WTC11 (cell line): ENCODE measurements around the gene HIC1. TPM values are rescaled to one million over a fixed set of nuclear protein-coding genes. Genes with fewer than 3 reads are reported as not detected.

ENCODE experiments used
- ATAC-seq: fragments of 200-7000 bp; cut with Tn5 transposase; 2 replicates; pipeline ENCODE4 v1.10.0; 2021; ENCODE audit warnings: mild to moderate bottlenecking, moderate library complexity
- CTCF ChIA-PET: fragments of 300-600 bp; sonication (Branson Sonifier 250); formaldehyde crosslinking; loops from one replicate; lab custom pipeline; 2021; ENCODE audit warnings: antibody characterized with exemption; lab: Charles Lee
- POLR2A ChIA-PET: fragments of 350-600 bp; sonication (Branson Sonifier 250); formaldehyde crosslinking; loops from one replicate; lab custom pipeline; 2021; ENCODE audit warnings: antibody characterized with exemption; lab: Charles Lee
- DNase-seq: peaks from one replicate; pipeline ENCODE4 v3.0.0; 2021; ENCODE audit warnings: low spot score
- H3K27ac Mint-ChIP-seq: 2 replicates; pipeline ENCODE4 v1.8.0; 2021; ENCODE audit warnings: mixed read lengths
- H3K27me3 Mint-ChIP-seq: 2 replicates; pipeline ENCODE4 v1.8.0; 2021; ENCODE audit warnings: low read depth, mild to moderate bottlenecking, moderate library complexity, mixed read lengths
- H3K36me3 Mint-ChIP-seq: 2 replicates; pipeline ENCODE4 v1.8.0; 2021; ENCODE audit warnings: mixed read lengths
- H3K4me1 Mint-ChIP-seq: 2 replicates; pipeline ENCODE4 v1.8.0; 2022; ENCODE audit warnings: mixed read lengths
- H3K4me3 Mint-ChIP-seq: 2 replicates; pipeline ENCODE4 v1.8.0; 2021; ENCODE audit warnings: mild to moderate bottlenecking, moderate library complexity, mixed read lengths
- H3K9me3 Mint-ChIP-seq: 2 replicates; pipeline ENCODE4 v1.8.0; 2021; ENCODE audit warnings: mixed read lengths
- ELF4 ChIP-seq: sonication (generic); formaldehyde crosslinking; IDR thresholded peaks from 2 replicates; pipeline ENCODE4 v1.8.1; 2022; ENCODE audit warnings: low read depth, mild to moderate bottlenecking, moderate library complexity, missing genetic modification reagents
- ETV6 ChIP-seq: sonication (generic); formaldehyde crosslinking; IDR thresholded peaks from 2 replicates; pipeline ENCODE4 v1.8.1; 2022; ENCODE audit warnings: mild to moderate bottlenecking, missing genetic modification reagents
- GABPB1 ChIP-seq: sonication (generic); formaldehyde crosslinking; IDR thresholded peaks from 2 replicates; pipeline ENCODE4 v1.8.1; 2023; ENCODE audit warnings: mild to moderate bottlenecking, missing genetic modification reagents
- GRHL2 ChIP-seq: fragments of 250-450 bp; sonication (Bioruptor Pico); IDR thresholded peaks from 2 replicates; pipeline ENCODE4 v1.8.0; 2022; ENCODE audit warnings: mild to moderate bottlenecking, moderate library complexity; ENCODE audit not compliant: insufficient replicate concordance, severe bottlenecking
- IRF2 ChIP-seq: sonication (generic); formaldehyde crosslinking; IDR thresholded peaks from 2 replicates; pipeline ENCODE4 v1.8.0; 2022; ENCODE audit warnings: low read depth, missing genetic modification reagents, borderline replicate concordance
- JUN ChIP-seq: sonication (generic); formaldehyde crosslinking; IDR thresholded peaks from 2 replicates; pipeline ENCODE4 v1.8.0; 2023; ENCODE audit warnings: mild to moderate bottlenecking, missing genetic modification reagents
- NFATC4 ChIP-seq: fragments of 250-450 bp; sonication (Bioruptor Pico); IDR thresholded peaks from 2 replicates; pipeline ENCODE4 v1.9.0; 2021; ENCODE audit warnings: mild to moderate bottlenecking
- PRRX2 ChIP-seq: fragments of 250-450 bp; sonication (Bioruptor Pico); IDR thresholded peaks from 2 replicates; pipeline ENCODE4 v1.8.0; 2021; ENCODE audit warnings: mild to moderate bottlenecking
- RORB ChIP-seq: fragments of 250-450 bp; sonication (Bioruptor Pico); IDR thresholded peaks from 2 replicates; pipeline ENCODE4 v1.9.0; 2021; ENCODE audit warnings: mild to moderate bottlenecking
- SMAD3 ChIP-seq: sonication (generic); formaldehyde crosslinking; IDR thresholded peaks from 2 replicates; pipeline ENCODE4 v1.8.0; 2022; ENCODE audit warnings: missing genetic modification reagents, mild to moderate bottlenecking, borderline replicate concordance
- SMAD4 ChIP-seq: sonication (generic); formaldehyde crosslinking; IDR thresholded peaks from 2 replicates; pipeline ENCODE4 v1.8.0; 2022; ENCODE audit warnings: mild to moderate bottlenecking, missing genetic modification reagents
- SOX15 ChIP-seq: fragments of 250-450 bp; sonication (Bioruptor Pico); IDR thresholded peaks from 2 replicates; pipeline ENCODE4 v1.9.0; 2021; ENCODE audit warnings: mild to moderate bottlenecking
- TCF7 ChIP-seq: sonication (generic); formaldehyde crosslinking; IDR thresholded peaks from 2 replicates; pipeline ENCODE4 v1.8.0; 2022; ENCODE audit warnings: mild to moderate bottlenecking, low read depth, missing genetic modification reagents, moderate library complexity
- ZBTB21 ChIP-seq: sonication (generic); formaldehyde crosslinking; IDR thresholded peaks from 2 replicates; pipeline ENCODE4 v1.8.1; 2023; ENCODE audit warnings: mild to moderate bottlenecking, missing genetic modification reagents, borderline replicate concordance
- ZNF232 ChIP-seq: sonication (generic); formaldehyde crosslinking; IDR thresholded peaks from 2 replicates; pipeline ENCODE4 v1.8.0; 2022; ENCODE audit warnings: mild to moderate bottlenecking, missing genetic modification reagents
- ZNF416 ChIP-seq: fragments of 250-450 bp; sonication (Bioruptor Pico); IDR thresholded peaks from 2 replicates; pipeline ENCODE4 v1.9.0; 2021; ENCODE audit warnings: mild to moderate bottlenecking, inconsistent platforms
- total RNA-seq: library from RNA; stranded (reverse); gene quantifications from 3 replicates; pipeline ENCODE4 v1.2.3, GENCODE V29; 2021
- TF ChIP-seq, protein P1 (sequence below): sonication (generic); formaldehyde crosslinking; IDR thresholded peaks from 2 replicates; pipeline ENCODE4 v1.8.1; 2022; ENCODE audit warnings: low read depth, missing genetic modification reagents, borderline replicate concordance
- TF ChIP-seq, protein P2 (sequence below): sonication (generic); formaldehyde crosslinking; IDR thresholded peaks from 2 replicates; pipeline ENCODE4 v1.8.1; 2023; ENCODE audit warnings: mild to moderate bottlenecking, moderate library complexity, missing genetic modification reagents
- TF ChIP-seq, protein P3 (sequence below): sonication (generic); formaldehyde crosslinking; IDR thresholded peaks from 2 replicates; pipeline ENCODE4 v1.8.0; 2022; ENCODE audit warnings: mild to moderate bottlenecking, missing genetic modification reagents
- TF ChIP-seq, protein P4 (sequence below): sonication (generic); formaldehyde crosslinking; conservative IDR thresholded peaks from 2 replicates; pipeline ENCODE4 v1.8.1; 2022; ENCODE audit warnings: mild to moderate bottlenecking, missing genetic modification reagents
- TF ChIP-seq, protein P5 (sequence below): fragments of 250-450 bp; sonication (Bioruptor Pico); conservative IDR thresholded peaks from 2 replicates; pipeline ENCODE4 v1.9.0; 2021; ENCODE audit warnings: mild to moderate bottlenecking
- TF ChIP-seq, protein P6 (sequence below): fragments of 250-450 bp; sonication (Bioruptor Pico); IDR thresholded peaks from 2 replicates; pipeline ENCODE4 v2.1.2; 2022; ENCODE audit warnings: mild to moderate bottlenecking, moderate library complexity
- TF ChIP-seq, protein P7 (sequence below): fragments of 250-450 bp; sonication (Bioruptor Pico); IDR thresholded peaks from 2 replicates; pipeline ENCODE4 v1.9.0; 2021; ENCODE audit warnings: mild to moderate bottlenecking

Gene HIC1
- total RNA-seq, 1 experiment from 2014 or later = 0.37 TPM

DNA sequence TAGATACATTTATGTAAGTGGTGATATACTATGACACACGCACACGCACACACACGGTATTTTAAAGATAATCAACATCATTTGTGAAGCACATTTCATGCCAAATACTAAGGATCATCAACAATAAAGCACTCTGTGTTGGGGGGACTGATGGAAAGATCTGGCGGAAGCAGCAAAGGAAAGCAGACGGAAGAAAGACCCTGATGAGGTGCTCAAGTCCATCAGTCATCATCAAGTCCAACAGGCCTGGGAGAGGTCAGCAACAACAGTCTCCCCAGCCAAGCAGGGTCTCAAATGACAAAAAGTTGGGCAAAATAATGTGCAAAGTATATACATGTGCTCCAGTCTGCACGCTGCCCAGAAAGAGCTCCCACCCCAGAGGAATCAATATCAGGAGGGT, 55.5 kb downstream of the HIC1 start (continued):
- TF ChIP-seq, protein P1, sequence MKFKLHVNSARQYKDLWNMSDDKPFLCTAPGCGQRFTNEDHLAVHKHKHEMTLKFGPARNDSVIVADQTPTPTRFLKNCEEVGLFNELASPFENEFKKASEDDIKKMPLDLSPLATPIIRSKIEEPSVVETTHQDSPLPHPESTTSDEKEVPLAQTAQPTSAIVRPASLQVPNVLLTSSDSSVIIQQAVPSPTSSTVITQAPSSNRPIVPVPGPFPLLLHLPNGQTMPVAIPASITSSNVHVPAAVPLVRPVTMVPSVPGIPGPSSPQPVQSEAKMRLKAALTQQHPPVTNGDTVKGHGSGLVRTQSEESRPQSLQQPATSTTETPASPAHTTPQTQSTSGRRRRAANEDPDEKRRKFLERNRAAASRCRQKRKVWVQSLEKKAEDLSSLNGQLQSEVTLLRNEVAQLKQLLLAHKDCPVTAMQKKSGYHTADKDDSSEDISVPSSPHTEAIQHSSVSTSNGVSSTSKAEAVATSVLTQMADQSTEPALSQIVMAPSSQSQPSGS (CRISPR knock-in tag) = no peak
- TF ChIP-seq, protein P2, sequence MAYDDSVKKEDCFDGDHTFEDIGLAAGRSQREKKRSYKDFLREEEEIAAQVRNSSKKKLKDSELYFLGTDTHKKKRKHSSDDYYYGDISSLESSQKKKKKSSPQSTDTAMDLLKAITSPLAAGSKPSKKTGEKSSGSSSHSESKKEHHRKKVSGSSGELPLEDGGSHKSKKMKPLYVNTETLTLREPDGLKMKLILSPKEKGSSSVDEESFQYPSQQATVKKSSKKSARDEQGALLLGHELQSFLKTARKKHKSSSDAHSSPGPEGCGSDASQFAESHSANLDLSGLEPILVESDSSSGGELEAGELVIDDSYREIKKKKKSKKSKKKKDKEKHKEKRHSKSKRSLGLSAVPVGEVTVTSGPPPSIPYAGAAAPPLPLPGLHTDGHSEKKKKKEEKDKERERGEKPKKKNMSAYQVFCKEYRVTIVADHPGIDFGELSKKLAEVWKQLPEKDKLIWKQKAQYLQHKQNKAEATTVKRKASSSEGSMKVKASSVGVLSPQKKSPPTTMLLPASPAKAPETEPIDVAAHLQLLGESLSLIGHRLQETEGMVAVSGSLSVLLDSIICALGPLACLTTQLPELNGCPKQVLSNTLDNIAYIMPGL = no peak
- TF ChIP-seq GRHL2 (CRISPR knock-in tag) (no peak), TCF7 (CRISPR knock-in tag) (no peak), ELF4 (CRISPR knock-in tag) (no peak), SMAD3 (CRISPR knock-in tag) (no peak)

DNA sequence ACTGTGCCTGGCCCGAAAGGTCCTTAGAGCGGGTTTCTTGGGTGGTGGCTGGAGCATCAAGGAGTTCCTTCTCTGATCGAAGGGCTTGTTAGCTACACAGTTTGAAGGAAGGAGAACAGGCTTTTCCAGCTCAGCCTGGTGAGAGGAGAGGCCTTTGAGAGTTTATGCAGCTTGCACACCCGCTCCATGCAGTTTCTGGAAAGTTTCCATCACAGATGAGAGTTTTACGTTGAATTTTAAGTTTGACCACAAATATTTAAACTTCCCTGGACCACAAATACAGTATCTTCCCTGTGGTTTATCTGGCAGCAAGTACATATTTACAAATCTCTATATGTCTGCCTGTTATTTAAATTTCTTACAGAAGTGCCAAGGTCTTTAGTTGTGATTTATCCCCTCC, 56.8 kb downstream of the HIC1 start:
- Mint-ChIP-seq H3K27ac (peak overlapping the region; percentile 26; the same call in 1 of the 2 replicates), H3K27me3 (no peaks in the 10 kb centered on the region), H3K4me1 (peaks cover 5% of the 10 kb centered on the region), H3K36me3 (no peaks in the 10 kb centered on the region), H3K9me3 (no peaks in the 10 kb centered on the region), H3K4me3 (no peak overlapping the region)
- no peak for TF ChIP-seq SMAD4 (CRISPR knock-in tag)
- no peak for TF ChIP-seq ZNF232 (CRISPR knock-in tag)
- TF ChIP-seq JUN (CRISPR knock-in tag) = no peak
- TF ChIP-seq, protein P3, sequence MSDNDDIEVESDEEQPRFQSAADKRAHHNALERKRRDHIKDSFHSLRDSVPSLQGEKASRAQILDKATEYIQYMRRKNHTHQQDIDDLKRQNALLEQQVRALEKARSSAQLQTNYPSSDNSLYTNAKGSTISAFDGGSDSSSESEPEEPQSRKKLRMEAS (CRISPR knock-in tag) = no peak
- TF ChIP-seq SMAD3 (CRISPR knock-in tag) = no peak
- TF ChIP-seq, protein P4, sequence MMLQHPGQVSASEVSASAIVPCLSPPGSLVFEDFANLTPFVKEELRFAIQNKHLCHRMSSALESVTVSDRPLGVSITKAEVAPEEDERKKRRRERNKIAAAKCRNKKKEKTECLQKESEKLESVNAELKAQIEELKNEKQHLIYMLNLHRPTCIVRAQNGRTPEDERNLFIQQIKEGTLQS (CRISPR knock-in tag) = no peak
- TF ChIP-seq RORB = no peak
- TF ChIP-seq, protein P5, sequence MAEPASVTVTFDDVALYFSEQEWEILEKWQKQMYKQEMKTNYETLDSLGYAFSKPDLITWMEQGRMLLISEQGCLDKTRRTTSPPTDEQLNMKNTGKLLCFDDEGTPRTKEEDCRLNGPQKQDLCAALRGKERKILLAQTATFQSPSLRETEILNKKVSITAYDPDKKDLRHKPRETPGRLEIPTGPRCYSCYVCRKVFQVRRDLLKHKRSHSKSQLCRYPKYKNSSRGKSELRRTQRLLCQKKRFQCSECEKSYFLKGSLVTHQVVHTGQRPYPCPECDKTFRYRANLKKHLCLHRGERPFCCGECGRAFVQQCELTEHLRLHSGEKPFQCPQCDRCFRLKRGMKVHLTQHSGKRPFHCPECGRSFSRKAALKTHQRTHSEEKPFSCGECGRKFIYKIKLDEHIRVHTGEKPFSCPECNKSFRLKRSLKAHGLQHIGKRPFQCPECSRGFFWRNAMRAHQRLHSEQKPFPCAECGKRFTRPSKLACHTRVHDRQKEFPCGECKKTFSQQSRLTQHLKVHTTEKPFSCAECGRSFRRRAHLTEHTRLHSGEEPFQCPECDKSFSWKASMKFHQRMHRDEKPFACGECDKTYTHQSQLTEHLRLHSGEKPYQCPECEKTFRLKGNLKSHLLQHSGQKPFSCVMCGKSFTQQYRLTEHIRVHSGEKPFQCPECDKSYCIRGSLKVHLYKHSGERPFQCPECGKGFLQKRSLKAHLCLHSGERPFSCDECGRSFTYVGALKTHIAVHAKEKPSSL (CRISPR knock-in tag) = no peak
- no peak for TF ChIP-seq ZBTB21
- no peak for TF ChIP-seq NFATC4 (CRISPR knock-in tag)
- TF ChIP-seq GABPB1 = no peak
- TF ChIP-seq, protein P1 (CRISPR knock-in tag) = no peak
- TF ChIP-seq PRRX2 (CRISPR knock-in tag) = no peak
- no peak for TF ChIP-seq ZNF416 (CRISPR knock-in tag)
- no peak for TF ChIP-seq ETV6
- no peak for TF ChIP-seq SOX15
- TF ChIP-seq, protein P6, sequence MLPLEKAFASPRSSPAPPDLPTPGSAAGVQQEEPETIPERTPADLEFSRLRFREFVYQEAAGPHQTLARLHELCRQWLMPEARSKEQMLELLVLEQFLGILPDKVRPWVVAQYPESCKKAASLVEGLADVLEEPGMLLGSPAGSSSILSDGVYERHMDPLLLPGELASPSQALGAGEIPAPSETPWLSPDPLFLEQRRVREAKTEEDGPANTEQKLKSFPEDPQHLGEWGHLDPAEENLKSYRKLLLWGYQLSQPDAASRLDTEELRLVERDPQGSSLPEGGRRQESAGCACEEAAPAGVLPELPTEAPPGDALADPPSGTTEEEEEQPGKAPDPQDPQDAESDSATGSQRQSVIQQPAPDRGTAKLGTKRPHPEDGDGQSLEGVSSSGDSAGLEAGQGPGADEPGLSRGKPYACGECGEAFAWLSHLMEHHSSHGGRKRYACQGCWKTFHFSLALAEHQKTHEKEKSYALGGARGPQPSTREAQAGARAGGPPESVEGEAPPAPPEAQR (CRISPR knock-in tag) = no peak
- TF ChIP-seq, protein P7, sequence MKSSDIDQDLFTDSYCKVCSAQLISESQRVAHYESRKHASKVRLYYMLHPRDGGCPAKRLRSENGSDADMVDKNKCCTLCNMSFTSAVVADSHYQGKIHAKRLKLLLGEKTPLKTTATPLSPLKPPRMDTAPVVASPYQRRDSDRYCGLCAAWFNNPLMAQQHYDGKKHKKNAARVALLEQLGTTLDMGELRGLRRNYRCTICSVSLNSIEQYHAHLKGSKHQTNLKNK (CRISPR knock-in tag) = no peak
- TF ChIP-seq IRF2 (CRISPR knock-in tag) = no peak
- ChIA-PET POLR2A (no interaction called here), CTCF (interaction anchor here (2.9 to 3.6 kb wide), 2 partner anchors 16 to 133 kb away, joined by 9 to 13 read pairs; no protein-coding TSS in a partner anchor)
- ATAC-seq (no peak), DNase-seq (no peak)
